PC-9 (cell line): Measurements from ENCODE around the gene CEP63.

Source experiments
- EZH2 ChIP-seq: fragments of 200-600 bp; sonication (generic); IDR thresholded peaks from 2 replicates; pipeline ENCODE4 v1.8.0; 2017; ENCODE audit warnings: antibody characterized with exemption, low read depth
- TF ChIP-seq, protein P1 (sequence below): fragments of 200-600 bp; sonication (generic); conservative IDR thresholded peaks from 2 replicates; pipeline ENCODE4 v1.6.1; 2017; ENCODE audit warnings: mixed run types, antibody characterized with exemption, mild to moderate bottlenecking, moderate library complexity

DNA sequence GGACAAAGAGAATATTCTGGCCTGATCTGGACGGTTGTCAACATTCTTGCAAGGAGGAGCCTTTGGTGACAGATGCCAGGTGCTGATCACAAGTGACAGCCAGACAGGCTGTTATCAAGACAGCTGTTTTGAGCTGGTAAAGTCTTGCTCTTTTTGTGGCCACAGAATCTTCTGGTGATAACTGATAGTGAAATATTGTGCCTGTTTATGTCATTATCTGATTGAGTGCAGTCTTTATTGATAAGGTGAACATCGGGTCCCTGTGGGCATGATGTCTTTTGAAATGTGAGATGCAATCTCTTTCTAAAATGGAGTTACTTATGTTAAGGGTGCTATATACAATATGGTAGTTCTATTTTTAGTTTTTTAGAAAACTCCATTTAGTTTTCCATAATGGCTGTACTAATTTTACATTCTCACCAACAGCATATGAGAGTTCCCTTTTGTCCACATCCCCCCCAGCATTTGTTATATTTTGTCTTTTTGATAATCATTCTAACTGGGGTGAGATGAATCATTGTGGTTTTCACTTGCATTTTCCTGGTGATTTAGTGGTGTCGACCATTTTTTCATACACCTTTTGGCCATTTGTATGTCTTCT, 10.7 kb downstream of the CEP63 start:
- TF ChIP-seq, protein P1, sequence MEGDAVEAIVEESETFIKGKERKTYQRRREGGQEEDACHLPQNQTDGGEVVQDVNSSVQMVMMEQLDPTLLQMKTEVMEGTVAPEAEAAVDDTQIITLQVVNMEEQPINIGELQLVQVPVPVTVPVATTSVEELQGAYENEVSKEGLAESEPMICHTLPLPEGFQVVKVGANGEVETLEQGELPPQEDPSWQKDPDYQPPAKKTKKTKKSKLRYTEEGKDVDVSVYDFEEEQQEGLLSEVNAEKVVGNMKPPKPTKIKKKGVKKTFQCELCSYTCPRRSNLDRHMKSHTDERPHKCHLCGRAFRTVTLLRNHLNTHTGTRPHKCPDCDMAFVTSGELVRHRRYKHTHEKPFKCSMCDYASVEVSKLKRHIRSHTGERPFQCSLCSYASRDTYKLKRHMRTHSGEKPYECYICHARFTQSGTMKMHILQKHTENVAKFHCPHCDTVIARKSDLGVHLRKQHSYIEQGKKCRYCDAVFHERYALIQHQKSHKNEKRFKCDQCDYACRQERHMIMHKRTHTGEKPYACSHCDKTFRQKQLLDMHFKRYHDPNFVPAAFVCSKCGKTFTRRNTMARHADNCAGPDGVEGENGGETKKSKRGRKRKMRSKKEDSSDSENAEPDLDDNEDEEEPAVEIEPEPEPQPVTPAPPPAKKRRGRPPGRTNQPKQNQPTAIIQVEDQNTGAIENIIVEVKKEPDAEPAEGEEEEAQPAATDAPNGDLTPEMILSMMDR, result no peak
- no peak for TF ChIP-seq EZH2
